ENCODE measurements around the gene FCRLB. TPM values are rescaled to one million over a fixed set of nuclear protein-coding genes. Genes with fewer than 3 reads are reported as not detected.

FCRLB gene
- total RNA-seq, 1 experiment from 2014 or later: 1.3 TPM

DNA sequence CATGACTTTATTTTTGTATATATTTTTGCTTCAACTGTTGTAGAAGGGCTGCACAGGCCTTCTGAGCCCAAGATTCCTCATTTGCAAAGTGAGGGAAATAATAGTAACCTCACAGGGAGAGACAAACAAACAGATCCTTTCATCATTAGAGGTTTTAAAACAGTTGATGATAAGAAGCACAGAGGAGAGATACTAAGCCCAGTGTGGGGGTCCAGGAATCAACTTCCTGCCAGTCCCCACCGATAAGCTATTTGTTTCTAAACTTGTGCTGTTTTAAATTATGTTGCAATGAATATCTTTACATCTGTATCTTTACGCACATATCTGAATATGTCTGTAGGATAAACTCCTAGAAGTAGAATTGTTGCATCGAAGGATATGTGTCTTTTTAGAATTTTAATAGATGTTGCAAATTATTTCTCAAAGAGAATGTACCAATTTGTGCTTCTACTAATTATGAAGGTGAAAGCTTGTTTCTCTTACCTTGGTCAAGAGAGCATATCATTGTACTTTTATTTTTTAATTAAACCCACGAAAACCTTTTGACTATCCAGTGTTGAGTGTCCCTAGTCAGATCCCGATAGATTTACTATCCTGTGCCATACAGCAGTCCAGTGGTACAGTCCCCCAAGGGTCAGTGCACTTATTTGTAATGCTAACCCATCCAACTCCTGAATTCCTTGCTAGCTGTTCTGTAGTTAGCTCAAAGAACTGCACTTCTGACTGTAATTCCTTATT lies 10.8 kb downstream of the FCRLB start:
- Mint-ChIP-seq H3K27ac (ENCODE audit: low read depth, unreplicated experiment) (no peak overlapping the region), H3K4me1 (ENCODE audit: insufficient read depth, unreplicated experiment) (peaks cover 51% of the 10 kb centered on the region), H3K9me3 (ENCODE audit: unreplicated experiment) (no peaks in the 10 kb centered on the region), H3K27me3 (ENCODE audit: insufficient read depth, unreplicated experiment) (no peaks in the 10 kb centered on the region), H3K36me3 (ENCODE audit: insufficient read depth, unreplicated experiment) (no peaks in the 10 kb centered on the region), H3K4me3 (ENCODE audit: unreplicated experiment) (no peak overlapping the region)
- TF ChIP-seq, protein P1, sequence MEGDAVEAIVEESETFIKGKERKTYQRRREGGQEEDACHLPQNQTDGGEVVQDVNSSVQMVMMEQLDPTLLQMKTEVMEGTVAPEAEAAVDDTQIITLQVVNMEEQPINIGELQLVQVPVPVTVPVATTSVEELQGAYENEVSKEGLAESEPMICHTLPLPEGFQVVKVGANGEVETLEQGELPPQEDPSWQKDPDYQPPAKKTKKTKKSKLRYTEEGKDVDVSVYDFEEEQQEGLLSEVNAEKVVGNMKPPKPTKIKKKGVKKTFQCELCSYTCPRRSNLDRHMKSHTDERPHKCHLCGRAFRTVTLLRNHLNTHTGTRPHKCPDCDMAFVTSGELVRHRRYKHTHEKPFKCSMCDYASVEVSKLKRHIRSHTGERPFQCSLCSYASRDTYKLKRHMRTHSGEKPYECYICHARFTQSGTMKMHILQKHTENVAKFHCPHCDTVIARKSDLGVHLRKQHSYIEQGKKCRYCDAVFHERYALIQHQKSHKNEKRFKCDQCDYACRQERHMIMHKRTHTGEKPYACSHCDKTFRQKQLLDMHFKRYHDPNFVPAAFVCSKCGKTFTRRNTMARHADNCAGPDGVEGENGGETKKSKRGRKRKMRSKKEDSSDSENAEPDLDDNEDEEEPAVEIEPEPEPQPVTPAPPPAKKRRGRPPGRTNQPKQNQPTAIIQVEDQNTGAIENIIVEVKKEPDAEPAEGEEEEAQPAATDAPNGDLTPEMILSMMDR (IDR thresholded peaks at IDR 0.05; ENCODE audit: unreplicated experiment): no peak
- POLR2A ChIA-PET: interaction anchor here (0.6 to 7.8 kb wide), 7 partner anchors 17 to 486 kb away, joined by 3 to 59 read pairs (median 4); partner anchors contain the start of genes DUSP12 and FCRLA
- intact Hi-C loops (cut with micrococcal nuclease): loop anchor here (10.0 kb wide), 1 partner anchor 507 kb away; the partner anchor contains the start of genes APOA2 and TOMM40L
- no TSS peak for BruUV-seq (replicated peaks)
- no peak for DNase-seq (ENCODE audit: unreplicated experiment)
- CTCF ChIA-PET: interaction anchor here (0.6 to 8.6 kb wide), 7 partner anchors 7 to 1428 kb away, joined by 3 to 121 read pairs (median 4); partner anchors contain the start of genes DUSP12 and FCRLA

- TF ChIP-seq, protein P1 (IDR thresholded peaks at IDR 0.05; ENCODE audit: unreplicated experiment): no peak
- H3K36me3 Mint-ChIP-seq (ENCODE audit: insufficient read depth, unreplicated experiment): no peaks in the 10 kb centered on the region
- peak overlapping the region; percentile 66 for H3K27ac Mint-ChIP-seq (ENCODE audit: low read depth, unreplicated experiment)
- intact Hi-C loops (cut with micrococcal nuclease): loop anchor here (10.0 kb wide), 1 partner anchor 509 kb away; the partner anchor contains the start of genes APOA2 and TOMM40L
- peaks cover 44% of the 10 kb centered on the region for H3K4me1 Mint-ChIP-seq (ENCODE audit: insufficient read depth, unreplicated experiment)
- no peak overlapping the region for H3K4me3 Mint-ChIP-seq (ENCODE audit: unreplicated experiment)
- no TSS peak for BruUV-seq (replicated peaks)
- no peaks in the 10 kb centered on the region for H3K27me3 Mint-ChIP-seq (ENCODE audit: insufficient read depth, unreplicated experiment)
- peak; percentile 90 for DNase-seq (ENCODE audit: unreplicated experiment)
- ChIA-PET POLR2A (interaction anchor here (0.6 to 7.8 kb wide), 7 partner anchors 9 to 193 kb away, joined by 3 to 59 read pairs (median 5); partner anchors contain the start of genes DUSP12 and FCRLA), CTCF (interaction anchor here (0.6 to 8.6 kb wide), 9 partner anchors 6 to 648 kb away, joined by 3 to 121 read pairs (median 3); partner anchors contain the start of genes C1orf226 and DUSP12)
- H3K9me3 Mint-ChIP-seq (ENCODE audit: unreplicated experiment): no peaks in the 10 kb centered on the region
Observed at GRCh38 chr1:161733526-161733925, 12.2 kb downstream of the FCRLB start.

- CTCF ChIA-PET: interaction anchor here (0.9 to 10.2 kb wide), 8 partner anchors 7 to 544 kb away, joined by 4 to 121 read pairs (median 6); partner anchors contain the start of genes DUSP12, FCRLA and SDHC
Observed at GRCh38 chr1:161735837-161736236, 14.5 kb downstream of the FCRLB start.

More at GRCh38 chr1:161735837-161736236, 14.5 kb downstream of the FCRLB start:
- Mint-ChIP-seq H3K9me3 (ENCODE audit: unreplicated experiment) (no peaks in the 10 kb centered on the region), H3K27ac (ENCODE audit: low read depth, unreplicated experiment) (peak overlapping the region; percentile 87), H3K4me1 (ENCODE audit: insufficient read depth, unreplicated experiment) (peaks cover 29% of the 10 kb centered on the region), H3K36me3 (ENCODE audit: insufficient read depth, unreplicated experiment) (no peaks in the 10 kb centered on the region), H3K27me3 (ENCODE audit: insufficient read depth, unreplicated experiment) (no peaks in the 10 kb centered on the region), H3K4me3 (ENCODE audit: unreplicated experiment) (peak overlapping the region; percentile 56)
- TSS peak; percentile 22 for BruUV-seq (replicated peaks)
- intact Hi-C loops (cut with micrococcal nuclease): loop anchor here (10.0 kb wide), 1 partner anchor 511 kb away; the partner anchor contains the start of genes APOA2 and TOMM40L
- POLR2A ChIA-PET: interaction anchor here (0.7 to 10.3 kb wide), 4 partner anchors 8 to 431 kb away, joined by 3 to 119 read pairs (median 31); partner anchors contain the start of gene DUSP12
- DNase-seq (ENCODE audit: unreplicated experiment): no peak
- TF ChIP-seq, protein P1 (IDR thresholded peaks at IDR 0.05; ENCODE audit: unreplicated experiment): no peak

All from MCF 10A (cell line).